Neural crest cell (in vitro differentiated cells): Measurements from ENCODE around the gene MRE11. TPM values are rescaled to one million over a fixed set of nuclear protein-coding genes. Genes with fewer than 3 reads are reported as not detected.
"Not testable (repeated sequence)": the region's sequence is repeated elsewhere in the genome, so short reads cannot be mapped to it uniquely, and the experiment has no call there.

Experiments
- DNase-seq: peaks from one replicate; pipeline ENCODE4 v3.0.0; 2021; ENCODE audit warnings: low read depth, mixed read lengths, low spot score
- H3K27ac Mint-ChIP-seq: one replicate; pipeline ENCODE4 v1.8.0; 2021; ENCODE audit warnings: mild to moderate bottlenecking, mixed read lengths; ENCODE audit not compliant: unreplicated experiment
- H3K27me3 Mint-ChIP-seq: 2 replicates; pipeline ENCODE4 v1.8.0; 2021; ENCODE audit warnings: low read depth, mild to moderate bottlenecking, mixed read lengths
- H3K36me3 Mint-ChIP-seq: 2 replicates; pipeline ENCODE4 v1.8.0; 2021; ENCODE audit warnings: low read depth, mild to moderate bottlenecking, mixed read lengths
- H3K4me1 Mint-ChIP-seq: 2 replicates; pipeline ENCODE4 v1.8.0; 2021; ENCODE audit warnings: mixed read lengths
- H3K4me3 Mint-ChIP-seq: one replicate; pipeline ENCODE4 v1.8.0; 2021; ENCODE audit warnings: mild to moderate bottlenecking, mixed read lengths
- H3K9me3 Mint-ChIP-seq: 2 replicates; pipeline ENCODE4 v1.8.0; 2021; ENCODE audit warnings: mixed read lengths
- total RNA-seq: library from RNA; stranded (reverse); gene quantifications from 2 replicates; pipeline ENCODE4 v1.2.1, GENCODE V29; 2021
- TF ChIP-seq, protein P1 (sequence below): fragments of 200-600 bp; sonication (generic); conservative IDR thresholded peaks from 2 replicates; pipeline ENCODE4 v1.5.0; 2021; ENCODE audit warnings: antibody characterized with exemption, mild to moderate bottlenecking

The MRE11 gene
- total RNA-seq, 1 donor from 2014 or later: 39.4 TPM

DNA sequence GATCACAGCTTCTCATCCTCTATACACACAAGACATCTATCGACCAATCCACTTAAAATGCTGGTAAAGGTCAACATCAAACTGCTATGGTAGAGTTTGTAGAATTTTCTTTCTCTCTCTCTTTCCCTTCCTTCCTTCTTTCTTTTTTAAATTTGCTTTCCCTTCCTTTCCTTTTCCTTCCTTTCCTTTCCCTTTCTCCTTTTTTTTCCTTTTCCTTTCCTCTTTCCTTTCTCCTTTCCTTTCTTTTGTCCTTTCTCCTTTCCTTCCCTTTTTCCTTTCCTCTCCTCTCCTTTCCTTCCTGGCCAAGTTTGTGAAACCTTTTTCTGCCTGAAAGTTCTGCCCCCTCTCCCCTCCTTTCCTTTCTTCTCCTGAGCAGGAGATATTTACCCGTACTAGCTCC is 21.8 kb upstream of the MRE11 start:
- Mint-ChIP-seq H3K27me3 (peaks cover 46% of the 10 kb centered on the region), H3K27ac (no peak overlapping the region), H3K4me3 (no peak overlapping the region), H3K36me3 (no peaks in the 10 kb centered on the region), H3K4me1 (peaks cover 6% of the 10 kb centered on the region), H3K9me3 (no peaks in the 10 kb centered on the region)
- no peak for DNase-seq
- TF ChIP-seq, protein P1, sequence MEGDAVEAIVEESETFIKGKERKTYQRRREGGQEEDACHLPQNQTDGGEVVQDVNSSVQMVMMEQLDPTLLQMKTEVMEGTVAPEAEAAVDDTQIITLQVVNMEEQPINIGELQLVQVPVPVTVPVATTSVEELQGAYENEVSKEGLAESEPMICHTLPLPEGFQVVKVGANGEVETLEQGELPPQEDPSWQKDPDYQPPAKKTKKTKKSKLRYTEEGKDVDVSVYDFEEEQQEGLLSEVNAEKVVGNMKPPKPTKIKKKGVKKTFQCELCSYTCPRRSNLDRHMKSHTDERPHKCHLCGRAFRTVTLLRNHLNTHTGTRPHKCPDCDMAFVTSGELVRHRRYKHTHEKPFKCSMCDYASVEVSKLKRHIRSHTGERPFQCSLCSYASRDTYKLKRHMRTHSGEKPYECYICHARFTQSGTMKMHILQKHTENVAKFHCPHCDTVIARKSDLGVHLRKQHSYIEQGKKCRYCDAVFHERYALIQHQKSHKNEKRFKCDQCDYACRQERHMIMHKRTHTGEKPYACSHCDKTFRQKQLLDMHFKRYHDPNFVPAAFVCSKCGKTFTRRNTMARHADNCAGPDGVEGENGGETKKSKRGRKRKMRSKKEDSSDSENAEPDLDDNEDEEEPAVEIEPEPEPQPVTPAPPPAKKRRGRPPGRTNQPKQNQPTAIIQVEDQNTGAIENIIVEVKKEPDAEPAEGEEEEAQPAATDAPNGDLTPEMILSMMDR: no peak

DNA sequence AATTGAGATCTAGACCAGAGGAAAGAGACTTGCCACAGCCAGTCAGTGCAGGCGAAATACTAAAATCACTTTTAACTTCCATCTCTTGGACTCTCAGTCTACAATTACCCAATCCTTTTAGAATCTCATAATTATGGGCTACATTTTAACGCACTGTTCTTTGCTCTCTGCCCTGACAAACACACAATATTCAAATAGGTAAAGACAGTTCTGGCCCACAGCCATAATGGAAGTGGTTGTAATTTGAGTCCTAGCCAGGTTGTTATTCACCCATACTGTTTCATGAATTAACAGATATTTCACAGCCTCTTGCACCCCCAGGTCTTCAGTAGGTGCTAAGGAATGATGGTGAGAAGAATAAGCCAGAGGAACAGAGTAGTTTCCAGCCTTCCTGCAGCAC is 19.4 kb upstream of the MRE11 start:
- TF ChIP-seq, protein P1: no peak
- Mint-ChIP-seq H3K4me1 (peaks cover 6% of the 10 kb centered on the region), H3K4me3 (peak overlapping the region; percentile 73), H3K36me3 (no peaks in the 10 kb centered on the region), H3K27me3 (peaks cover 57% of the 10 kb centered on the region), H3K9me3 (no peaks in the 10 kb centered on the region), H3K27ac (no peak overlapping the region)
- DNase-seq: no peak

DNA sequence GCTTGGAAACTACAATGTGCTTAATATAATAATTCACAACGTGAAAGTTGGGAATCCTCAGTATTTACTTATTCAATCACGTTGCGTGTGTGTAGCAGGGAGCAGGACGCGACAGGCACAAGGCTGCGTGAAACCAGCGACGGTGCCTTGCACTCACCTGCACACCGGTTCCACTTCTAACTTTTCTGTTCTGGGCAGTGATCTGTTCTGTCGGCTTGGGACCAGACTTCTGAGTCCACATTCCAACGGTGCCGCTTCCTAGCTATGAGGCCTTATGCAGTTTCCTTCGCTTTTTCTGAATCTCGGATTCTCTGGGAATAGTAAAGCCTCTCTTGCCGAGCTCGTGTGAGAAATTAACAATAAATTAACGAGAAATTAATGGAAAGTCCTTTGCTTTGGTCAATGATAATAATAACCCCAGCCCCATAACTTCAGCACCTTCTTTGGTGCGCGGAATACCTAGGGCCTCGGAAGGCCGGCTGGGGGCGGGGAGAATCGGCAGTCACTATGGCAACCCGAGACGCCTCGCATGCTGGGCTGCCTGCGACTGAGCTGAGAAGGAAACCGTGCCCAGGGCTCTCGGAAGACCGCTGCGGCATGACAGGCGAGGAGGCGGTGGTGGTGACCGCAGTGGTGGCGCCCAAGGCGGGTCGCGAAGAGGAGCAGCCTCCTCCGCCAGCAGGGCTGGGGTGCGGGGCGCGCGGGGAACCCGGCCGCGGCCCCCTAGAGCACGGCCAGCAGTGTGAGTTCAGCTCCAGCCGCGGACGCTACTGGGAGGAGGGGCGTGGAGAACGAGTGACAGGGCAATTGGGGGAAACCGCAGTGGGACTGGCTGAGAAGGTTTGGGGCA is 18.5 kb upstream of the MRE11 start, which contains the start of gene C11orf97:
TSS of gene C11orf97 (plus strand) at position 530 of the 850 bp plus-strand sequence. CDS start at position 598, 68 bp downstream.
- H3K4me3 Mint-ChIP-seq: peak within 1 kb of the TSS; percentile 73
- H3K36me3 Mint-ChIP-seq: no peaks in the 10 kb centered on the region
- DNase-seq: peak; percentile 62
- H3K27me3 Mint-ChIP-seq: peaks cover 64% of the 10 kb centered on the region
- H3K27ac Mint-ChIP-seq: no peak within 1 kb of the TSS
- TF ChIP-seq, protein P1: no peak
- peaks cover 6% of the 10 kb centered on the region for H3K4me1 Mint-ChIP-seq
- H3K9me3 Mint-ChIP-seq: no peaks in the 10 kb centered on the region

DNA sequence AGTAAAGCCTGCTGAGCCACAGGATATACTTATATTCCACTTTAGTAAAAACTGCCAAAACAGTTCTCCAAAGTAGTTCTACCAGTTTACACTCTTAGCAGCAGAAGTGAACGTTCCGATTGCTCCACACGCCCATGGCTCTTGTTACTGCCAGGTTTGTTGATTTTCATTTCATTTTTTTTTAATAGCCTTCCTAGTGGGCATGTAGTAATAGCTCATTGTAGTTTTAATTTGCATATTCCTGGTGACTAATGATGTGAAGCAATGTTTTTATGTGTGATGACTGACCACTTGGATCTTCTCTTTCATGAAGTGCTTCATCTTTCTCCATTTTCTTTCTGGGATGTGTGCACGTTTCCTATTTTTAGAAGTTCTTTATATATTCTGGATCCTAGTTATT is 13.8 kb upstream of the MRE11 start:
- H3K27me3 Mint-ChIP-seq: peaks cover 37% of the 10 kb centered on the region
- DNase-seq: no peak
- H3K4me1 Mint-ChIP-seq: peaks cover 6% of the 10 kb centered on the region
- TF ChIP-seq, protein P1: no peak
- no peaks in the 10 kb centered on the region for H3K36me3 Mint-ChIP-seq
- no peaks in the 10 kb centered on the region for H3K9me3 Mint-ChIP-seq
- H3K4me3 Mint-ChIP-seq: no peak overlapping the region
- H3K27ac Mint-ChIP-seq: no peak overlapping the region

DNA sequence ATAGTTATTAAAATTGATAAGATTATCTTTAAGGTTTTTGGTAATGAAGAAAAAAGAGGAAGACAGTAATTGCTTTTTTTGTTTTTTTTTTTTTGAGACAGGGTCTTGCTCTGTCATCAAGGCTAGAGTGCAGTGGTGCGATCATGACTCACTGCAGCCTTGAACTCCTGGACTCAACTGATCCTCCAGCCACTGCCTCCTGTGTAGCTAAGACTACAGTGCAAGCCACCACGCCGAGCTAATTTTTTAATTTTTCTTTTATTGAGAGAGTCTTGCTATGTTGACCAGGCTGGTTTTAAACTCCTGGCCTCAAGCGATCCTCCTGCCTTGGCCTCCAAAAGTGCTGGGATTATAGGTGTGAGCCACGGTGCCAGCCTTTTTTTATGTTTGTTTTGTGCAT is 12.9 kb upstream of the MRE11 start:
- peaks cover 30% of the 10 kb centered on the region for H3K27me3 Mint-ChIP-seq
- not testable (repeated sequence) for H3K4me1 Mint-ChIP-seq

DNA sequence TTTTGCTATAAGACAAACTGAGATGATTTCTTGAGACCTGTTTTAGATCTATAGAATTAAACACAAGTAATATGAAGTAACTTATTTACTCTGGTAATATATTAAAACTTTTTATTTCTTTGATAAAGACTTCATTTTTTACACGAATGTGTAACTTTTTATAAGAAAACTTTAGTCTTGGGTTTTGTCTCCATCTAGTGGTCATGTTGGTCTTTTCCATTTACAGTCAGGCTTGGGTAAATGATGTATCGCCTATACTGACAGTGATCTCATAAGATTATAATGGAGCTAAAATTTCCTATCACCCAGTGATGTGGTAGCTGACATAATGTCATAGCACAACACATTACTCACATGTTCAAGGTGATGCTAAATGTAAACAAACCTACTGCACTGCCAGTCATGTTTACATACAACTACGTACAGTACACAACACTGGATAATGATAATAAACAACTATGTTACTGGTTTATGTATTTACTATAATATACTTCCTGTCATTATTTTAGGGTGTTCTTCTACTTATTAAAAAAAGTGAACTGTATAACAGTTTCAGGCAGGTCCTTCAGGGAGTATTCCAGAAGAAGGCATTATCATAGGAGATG is 11.1 kb upstream of the MRE11 start:
- Mint-ChIP-seq H3K4me1 (no peaks in the 10 kb centered on the region), H3K9me3 (no peaks in the 10 kb centered on the region), H3K27me3 (peaks cover 22% of the 10 kb centered on the region), H3K27ac (no peak overlapping the region), H3K4me3 (no peak overlapping the region), H3K36me3 (no peaks in the 10 kb centered on the region)
- TF ChIP-seq, protein P1: peak; percentile 89
- DNase-seq: no peak

More for the DNA sequence above, 12.9 kb upstream of the MRE11 start:
- not testable (repeated sequence) for H3K27ac Mint-ChIP-seq, H3K4me3 Mint-ChIP-seq, DNase-seq, H3K9me3 Mint-ChIP-seq, H3K36me3 Mint-ChIP-seq
